Epidermal melanocyte (primary cell): ENCODE measurements around the gene FUZ.
"Not testable (repeated sequence)": the region's sequence is repeated elsewhere in the genome, so short reads cannot be mapped to it uniquely, and the experiment has no call there.

Source experiments
- DNase-seq: peaks from one replicate; pipeline ENCODE4 v3.0.0; 2011; ENCODE audit warnings: low spot score; ENCODE audit not compliant: insufficient read length

FUZ gene

DNA sequence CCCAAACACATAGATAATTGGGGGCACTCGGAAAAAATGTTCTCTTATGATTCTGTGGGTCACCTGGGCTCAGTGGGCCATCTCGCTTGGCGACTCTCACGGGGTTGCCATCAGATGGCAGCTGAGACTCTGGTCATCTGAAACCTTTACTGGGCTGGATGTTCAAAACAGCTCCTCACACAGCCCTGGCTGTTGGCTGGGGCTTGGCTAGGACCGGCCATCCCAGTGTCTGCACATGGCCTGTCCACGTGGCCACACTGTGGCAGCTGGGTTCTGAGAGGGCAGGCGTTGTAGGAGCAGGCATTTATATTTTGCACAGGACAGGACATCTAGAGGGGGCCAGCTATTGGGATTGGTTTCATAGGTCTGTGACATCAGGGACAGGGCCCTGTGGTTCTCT is 20.5 kb upstream of the FUZ start:
- no peak for DNase-seq

DNA sequence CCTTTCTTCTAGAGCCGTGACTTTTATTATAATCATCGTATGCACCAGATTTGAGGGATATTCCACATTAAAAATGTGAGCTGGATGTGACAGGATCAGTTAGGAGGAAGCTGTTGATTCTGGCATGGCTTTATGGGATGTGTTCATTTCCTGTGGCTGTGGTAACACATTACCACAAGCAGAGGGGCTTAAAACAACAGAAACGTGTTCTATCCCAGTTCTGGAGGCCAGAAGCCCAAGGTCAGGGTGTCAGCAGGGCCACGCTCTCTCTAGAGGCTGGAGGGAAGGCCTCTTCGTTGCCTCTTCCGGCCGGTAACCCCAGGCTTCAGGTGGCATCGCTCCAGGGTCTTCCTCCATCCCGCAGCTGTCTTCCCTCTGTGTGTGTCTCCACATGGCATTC is 19.5 kb upstream of the FUZ start:
- no peak for DNase-seq

DNA sequence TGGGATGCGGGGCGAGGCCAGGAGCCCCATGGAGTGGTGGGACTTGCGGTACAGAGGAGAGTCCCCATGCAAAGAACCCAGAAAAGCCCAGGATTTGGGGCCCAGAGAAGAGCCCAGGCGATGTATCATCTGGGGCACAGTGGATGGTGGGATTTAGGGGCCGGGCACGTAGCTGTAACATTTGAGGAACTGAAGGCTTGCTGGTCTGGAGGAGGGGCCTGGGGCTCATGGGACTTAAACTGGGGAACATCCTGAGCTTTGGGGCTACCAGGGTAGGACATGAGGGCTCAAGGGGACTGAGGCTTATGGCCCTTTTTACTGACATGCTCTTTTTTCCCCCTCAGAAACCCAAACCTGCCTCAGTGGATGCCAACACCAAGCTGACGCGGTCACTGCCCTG is 18.5 kb upstream of the FUZ start:
- no peak for DNase-seq

GRCh38 chr19:49830766-49831165 is 17.7 kb upstream of the FUZ start:
- no peak for DNase-seq

DNA sequence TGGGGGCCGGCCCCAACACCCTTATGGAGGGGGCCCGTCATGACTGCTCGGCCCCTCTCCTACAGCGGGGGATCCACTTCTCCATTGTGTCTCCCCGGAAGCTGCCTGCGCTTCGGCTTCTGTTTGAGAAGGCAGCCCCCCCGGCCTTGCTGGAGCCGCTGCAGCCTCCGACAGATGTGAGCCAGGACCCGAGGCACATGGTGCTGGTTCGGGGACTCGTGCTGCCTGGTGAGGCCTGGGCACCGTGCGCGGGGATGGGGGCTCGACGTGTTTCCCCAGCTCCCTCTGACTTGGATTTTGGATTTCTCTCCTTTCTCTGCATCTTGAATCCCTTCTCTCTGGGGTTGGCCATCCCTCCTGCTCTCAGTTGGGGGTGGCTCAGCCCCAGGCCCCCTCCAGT is 16.6 kb upstream of the FUZ start:
- no peak for DNase-seq

- DNase-seq = no peak
These were observed 16.1 kb upstream of the FUZ start for GRCh38 chr19:49829200-49829599.

DNA sequence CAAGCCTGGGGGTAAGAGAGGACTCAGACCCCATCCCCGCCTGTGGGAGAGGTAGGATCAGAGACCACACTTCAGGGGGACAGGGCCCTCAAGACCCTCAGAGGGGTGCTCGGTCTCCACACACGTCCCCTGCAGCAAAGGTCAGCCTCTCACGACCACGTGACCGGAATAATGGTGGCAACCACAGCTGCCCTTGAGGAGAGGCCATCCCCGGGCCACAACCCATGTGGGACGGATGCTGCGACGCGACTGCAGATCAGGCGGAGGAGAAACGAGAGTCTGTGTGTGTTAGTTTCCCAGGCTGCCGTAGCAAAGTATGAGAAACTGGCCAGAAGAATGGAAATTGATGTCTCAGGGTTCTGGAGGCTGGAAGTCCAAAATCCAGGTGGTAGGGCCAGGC is 13.9 kb upstream of the FUZ start:
- DNase-seq = no peak

GRCh38 chr19:49824662-49825061 is 11.6 kb upstream of the FUZ start:
- DNase-seq = no peak

GRCh38 chr19:49823472-49823871 is 10.4 kb upstream of the FUZ start:
- no peak for DNase-seq

- DNase-seq = no peak
These were observed 7.0 kb upstream of the FUZ start for GRCh38 chr19:49820125-49820524.

DNA sequence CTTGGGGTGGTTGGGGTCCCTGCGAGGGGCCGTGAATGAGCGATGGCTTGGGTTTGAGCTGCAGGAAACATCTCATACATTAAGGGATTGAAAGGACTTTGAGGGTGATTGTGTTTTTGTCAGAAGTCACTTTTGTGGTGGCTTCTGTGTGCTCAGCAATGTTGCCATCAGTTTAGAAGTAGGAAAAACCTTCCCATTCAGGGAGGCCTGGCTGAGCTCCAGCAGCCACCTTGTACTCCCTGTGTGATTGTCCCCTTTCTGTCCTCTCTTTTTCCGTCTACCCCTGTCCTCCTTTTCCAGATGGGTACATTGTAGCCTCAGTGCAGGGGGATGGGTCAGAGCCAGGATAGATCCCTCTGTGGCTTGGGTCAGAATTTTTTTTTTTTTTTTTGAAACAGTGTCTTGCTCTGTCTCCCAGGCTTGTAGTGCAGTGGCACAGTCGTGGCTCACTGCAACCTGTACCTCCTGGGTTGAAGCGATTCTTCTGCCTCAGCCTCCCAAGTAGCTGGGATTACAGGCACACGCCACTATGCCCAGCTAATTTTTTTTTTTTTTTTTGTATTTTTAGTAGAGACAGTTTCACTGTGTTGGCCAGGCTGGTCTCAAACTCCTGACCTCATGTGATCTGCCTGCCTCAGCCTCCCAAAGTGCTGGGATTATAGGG is 6.5 kb upstream of the FUZ start:
- DNase-seq = not testable (repeated sequence)

DNA sequence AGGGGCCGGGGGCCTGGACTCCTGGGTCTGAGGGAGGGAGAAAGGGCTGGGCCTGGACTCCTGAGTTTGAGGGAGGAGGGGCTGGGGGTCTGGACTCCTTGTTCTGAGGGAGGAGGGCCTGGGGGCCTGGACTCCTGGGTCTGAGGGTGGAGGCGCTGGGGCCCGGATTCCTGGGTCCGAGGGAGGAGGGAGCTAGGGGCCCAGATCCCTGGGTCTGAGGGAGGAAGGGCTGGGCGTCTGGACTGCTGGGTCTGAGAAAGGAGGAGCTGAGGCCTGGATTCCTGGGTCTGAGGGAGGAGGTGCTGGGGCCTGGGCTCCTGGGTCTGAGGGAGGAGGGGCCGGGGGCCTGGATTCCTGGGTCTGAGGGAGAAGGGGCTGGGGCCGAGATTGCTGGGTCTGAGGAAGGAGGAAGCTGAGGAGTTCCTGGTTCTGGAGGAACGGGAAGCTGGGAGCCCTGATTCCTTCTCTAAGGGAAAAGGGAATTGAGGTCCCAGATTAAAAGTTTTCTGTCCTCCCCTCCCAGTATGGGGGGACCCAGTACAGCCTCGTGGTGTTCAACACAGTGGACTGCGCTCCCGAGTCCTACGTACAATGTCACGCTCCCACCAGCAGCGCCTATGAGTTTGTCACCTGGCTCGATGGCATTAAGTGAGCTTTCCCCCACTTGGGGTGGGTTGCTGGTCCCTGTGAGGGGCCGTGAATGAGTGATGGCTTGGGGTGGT is 5.7 kb upstream of the FUZ start:
- no peak for DNase-seq

- peak; percentile 87 for DNase-seq
These were observed 5.0 kb upstream of the FUZ start, which contains the start of gene MED25 for GRCh38 chr19:49817964-49818648. Gene MED25 (plus strand): TSS chr19:49818289. CDS start chr19:49818342, 53 bp downstream.

GRCh38 chr19:49816590-49816989 is 3.5 kb upstream of the FUZ start:
- no peak for DNase-seq

DNA sequence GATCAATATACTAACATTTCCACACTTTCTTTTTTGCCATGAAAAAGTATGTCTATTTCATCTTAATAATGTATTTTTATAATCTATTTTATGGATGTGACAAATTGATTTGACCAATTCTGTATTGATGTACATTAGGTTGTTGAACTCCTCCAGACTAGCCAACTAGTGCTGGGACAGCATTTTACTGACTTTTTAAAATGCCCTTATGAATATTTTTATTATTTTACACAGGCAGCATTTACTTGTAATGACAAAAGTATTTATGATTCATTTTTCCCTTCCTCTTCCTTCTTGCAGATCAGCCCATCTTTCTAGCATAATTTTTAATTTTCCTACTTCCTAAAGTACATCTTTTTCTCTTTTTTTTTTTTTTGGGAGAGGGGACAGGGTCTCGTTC is 918 bp upstream of the FUZ start:
- no peak for DNase-seq

- DNase-seq = no peak
These were observed 568 bp downstream of the FUZ start for GRCh38 chr19:49812452-49812996.

DNA sequence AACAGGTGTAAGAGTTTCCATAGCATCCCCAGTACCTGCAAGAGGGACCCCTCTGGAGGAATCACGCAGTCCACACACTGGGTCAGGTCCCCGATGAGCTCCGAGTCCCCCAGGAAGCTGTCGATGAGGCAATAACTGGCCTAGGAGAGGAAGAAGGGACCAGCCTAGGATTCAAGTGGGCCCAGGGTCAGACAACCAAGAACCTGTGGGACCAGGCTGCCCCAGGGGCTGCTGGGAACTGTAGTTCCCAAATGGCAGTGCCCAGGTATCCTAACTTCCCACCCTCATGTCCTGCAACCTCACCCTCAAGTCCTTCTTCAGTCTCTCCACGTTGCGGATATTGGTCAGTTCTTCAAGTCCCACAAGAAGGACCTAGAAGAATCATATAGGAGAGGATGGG is 1.8 kb downstream of the FUZ start:
- DNase-seq = no peak

DNA sequence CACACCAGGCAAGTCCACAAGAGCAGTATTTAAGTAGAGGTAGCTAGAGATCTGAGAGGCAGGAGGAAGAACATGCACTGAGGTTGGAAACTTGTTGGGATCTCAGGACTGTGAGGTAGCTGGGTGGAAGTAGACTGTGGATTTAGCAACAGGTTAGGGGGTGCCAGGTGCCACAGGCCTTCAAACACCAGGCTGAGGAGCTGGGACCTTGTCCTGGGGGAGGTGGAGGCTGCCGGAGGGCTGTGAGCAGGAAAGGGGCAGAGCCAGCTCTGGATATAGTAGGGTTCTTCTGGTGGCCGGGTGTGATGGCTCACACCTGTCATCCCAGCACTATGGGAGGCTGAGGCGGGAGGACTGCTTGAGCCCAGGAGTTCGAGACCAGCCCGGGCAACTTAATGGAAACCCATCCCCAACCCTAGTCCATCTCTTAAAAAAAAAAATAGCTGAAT is 3.1 kb downstream of the FUZ start:
- DNase-seq = no peak

- peak; percentile 43 for DNase-seq
These were observed 3.7 kb downstream of the FUZ start for GRCh38 chr19:49809160-49809940.

DNA sequence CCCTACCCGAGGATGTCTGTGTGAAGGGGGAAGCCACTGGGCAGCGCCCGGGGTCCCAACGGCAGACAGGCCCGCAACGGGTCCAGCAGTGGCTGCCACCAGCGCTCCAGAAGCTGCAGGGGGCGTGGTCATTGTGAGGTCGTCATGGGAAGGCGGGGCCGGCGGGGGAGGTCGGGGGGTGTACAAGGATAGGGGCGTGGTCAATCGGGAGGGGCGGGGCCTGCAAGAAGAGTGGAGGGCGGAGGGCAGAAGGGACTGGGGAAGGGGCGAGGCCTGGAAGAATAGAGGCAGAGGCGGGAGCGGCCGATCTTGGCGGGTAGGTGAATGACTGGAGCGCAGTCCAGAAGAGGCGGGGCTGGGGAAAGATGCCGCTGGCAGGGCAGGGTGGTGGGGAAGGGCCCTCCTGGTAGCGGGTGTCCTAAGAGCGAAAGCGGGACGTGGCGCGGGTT is 4.4 kb downstream of the FUZ start:
- DNase-seq = peak; percentile 92
